Mesendoderm (in vitro differentiated cells): ENCODE results near the gene RIPOR3.
A peak's percentile ranks its signal among the peaks of the same experiment; 100 is the strongest.

Source experiments
- DNase-seq: peaks from one replicate; pipeline ENCODE4 v3.0.0; 2013
- H2AK5ac ChIP-seq: 2 replicates; pipeline ENCODE4 v1.6.1; 2013; ENCODE audit warnings: low read length, inconsistent platforms
- H2BK120ac ChIP-seq: 2 replicates; pipeline ENCODE4 v1.6.1; 2013; ENCODE audit warnings: low read depth, mild to moderate bottlenecking, low read length, moderate library complexity, mixed read lengths
- H2BK15ac ChIP-seq: replicated peaks from 2 replicates; pipeline ENCODE4 v1.6.1; 2013; ENCODE audit warnings: low read depth, mild to moderate bottlenecking, moderate library complexity
- H2BK5ac ChIP-seq: 2 replicates; pipeline ENCODE4 v1.6.1; 2013; ENCODE audit warnings: low read length, inconsistent platforms
- H3K18ac ChIP-seq: 2 replicates; pipeline ENCODE4 v1.6.1; 2013; ENCODE audit warnings: mild to moderate bottlenecking, low read length, mixed read lengths
- H3K23ac ChIP-seq: one replicate; pipeline ENCODE4 v1.6.1; 2013; ENCODE audit warnings: low read length
- H3K27ac ChIP-seq: 2 replicates; pipeline ENCODE4 v1.5.1; 2013; ENCODE audit warnings: low read depth, mild to moderate bottlenecking, inconsistent platforms, low read length, moderate library complexity
- H3K27me3 ChIP-seq: 2 replicates; pipeline ENCODE4 v1.6.1; 2013; ENCODE audit warnings: low read length, control low read depth, mild to moderate bottlenecking, inconsistent platforms; ENCODE audit not compliant: insufficient read depth, poor library complexity
- H3K36me3 ChIP-seq: 2 replicates; pipeline ENCODE4 v1.6.1; 2013; ENCODE audit warnings: low read length, inconsistent platforms; ENCODE audit not compliant: control insufficient read depth, insufficient read depth
- H3K4ac ChIP-seq: one replicate; pipeline ENCODE4 v1.6.1; 2013; ENCODE audit warnings: low read depth, mild to moderate bottlenecking, low read length, moderate library complexity
- H3K4me1 ChIP-seq: 2 replicates; pipeline ENCODE4 v1.6.1; 2013; ENCODE audit warnings: low read depth, low read length, inconsistent platforms; ENCODE audit not compliant: control insufficient read depth
- H3K4me2 ChIP-seq: 2 replicates; pipeline ENCODE4 v1.6.1; 2013; ENCODE audit warnings: low read length
- H3K4me3 ChIP-seq: 2 replicates; pipeline ENCODE4 v1.5.1; 2013; ENCODE audit warnings: mild to moderate bottlenecking, low read length
- H3K56ac ChIP-seq: one replicate; pipeline ENCODE4 v1.6.1; 2013; ENCODE audit warnings: low read length
- H3K79me1 ChIP-seq: 2 replicates; pipeline ENCODE4 v1.6.1; 2013; ENCODE audit warnings: low read length, inconsistent platforms
- H3K79me2 ChIP-seq: 2 replicates; pipeline ENCODE4 v1.6.1; 2013; ENCODE audit warnings: mild to moderate bottlenecking, low read length; ENCODE audit not compliant: control insufficient read depth, insufficient read depth
- H3K9ac ChIP-seq: 2 replicates; pipeline ENCODE4 v1.6.1; 2013; ENCODE audit warnings: low read length, inconsistent platforms
- H4K5ac ChIP-seq: one replicate; pipeline ENCODE4 v1.6.1; 2013; ENCODE audit warnings: low read length
- H4K8ac ChIP-seq: one replicate; pipeline ENCODE4 v1.6.1; 2013; ENCODE audit warnings: low read depth, mild to moderate bottlenecking, control low read depth, low read length, moderate library complexity
- WGBS: extraction: QIAGEN DNeasy Blood & Tissue Kit; methylation state at CpG from one replicate; pipeline ENCODE4 v1.1.7; 2013; ENCODE audit warnings: low lambda C conversion rate, missing lambda C conversion rate; ENCODE audit not compliant: insufficient coverage; ENCODE audit errors: extremely low coverage; 5-methylcytosine and 5-hydroxymethylcytosine counted together

Gene RIPOR3

DNA sequence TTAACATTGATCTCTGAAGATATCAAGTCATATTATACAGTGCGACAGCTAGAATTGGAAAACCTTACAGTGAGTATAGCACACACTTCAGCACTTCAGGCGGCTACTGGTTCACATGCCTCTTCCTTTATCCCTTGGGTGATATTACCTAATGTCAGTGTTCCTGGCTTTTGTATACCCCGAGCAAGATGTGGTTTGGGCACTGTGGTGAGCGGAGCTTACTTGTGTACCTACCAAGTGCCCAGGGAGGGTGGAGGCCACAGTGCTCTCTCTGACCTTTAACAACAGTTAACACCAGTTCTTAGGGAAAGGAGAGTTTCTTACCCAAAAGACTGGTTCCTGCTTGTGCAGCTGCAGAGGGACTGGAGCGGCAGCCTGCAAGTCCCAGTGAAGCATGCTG, 116.8 kb downstream of the RIPOR3 start:
- H4K5ac ChIP-seq, result no peak overlapping the region
- no peak overlapping the region for H2AK5ac ChIP-seq
- no peak overlapping the region for H2BK5ac ChIP-seq
- no peak overlapping the region for H2BK120ac ChIP-seq
- H3K4me2 ChIP-seq, result no peak overlapping the region
- WGBS, result no CpG with 5 or more reads among the region's 5 CpGs
- peaks cover 6% of the 10 kb centered on the region for H3K79me1 ChIP-seq
- no peak for DNase-seq
- H3K27ac ChIP-seq, result no peak overlapping the region
- H4K8ac ChIP-seq, result no peak overlapping the region
- no peak overlapping the region for H2BK15ac ChIP-seq
- no peak overlapping the region for H3K4me3 ChIP-seq
- H3K23ac ChIP-seq, result no peak overlapping the region
- peaks cover 11% of the 10 kb centered on the region for H3K36me3 ChIP-seq
- H3K56ac ChIP-seq, result no peak overlapping the region
- H3K18ac ChIP-seq, result no peak overlapping the region
- no peaks in the 10 kb centered on the region for H3K27me3 ChIP-seq
- H3K9ac ChIP-seq, result no peak overlapping the region
- H3K4ac ChIP-seq, result no peak overlapping the region
- no peaks in the 10 kb centered on the region for H3K79me2 ChIP-seq
- peaks cover 3% of the 10 kb centered on the region for H3K4me1 ChIP-seq

GRCh38 chr20:50574108-50574507, 117.2 kb downstream of the RIPOR3 start:
- Histone ChIP-seq H3K4me3 (no peak overlapping the region), H3K79me1 (peaks cover 6% of the 10 kb centered on the region), H3K4me1 (peaks cover 3% of the 10 kb centered on the region), H3K4ac (no peak overlapping the region), H3K23ac (no peak overlapping the region), H3K36me3 (peaks cover 9% of the 10 kb centered on the region), H3K56ac (no peak overlapping the region), H3K27ac (no peak overlapping the region), H2BK120ac (no peak overlapping the region), H3K79me2 (no peaks in the 10 kb centered on the region), H3K18ac (no peak overlapping the region), H2BK15ac (no peak overlapping the region), H3K4me2 (no peak overlapping the region), H2AK5ac (no peak overlapping the region), H2BK5ac (no peak overlapping the region), H3K27me3 (no peaks in the 10 kb centered on the region), H4K5ac (no peak overlapping the region), H4K8ac (no peak overlapping the region), H3K9ac (no peak overlapping the region)
- WGBS, result no CpG with 5 or more reads among the region's 9 CpGs
- no peak for DNase-seq

DNA sequence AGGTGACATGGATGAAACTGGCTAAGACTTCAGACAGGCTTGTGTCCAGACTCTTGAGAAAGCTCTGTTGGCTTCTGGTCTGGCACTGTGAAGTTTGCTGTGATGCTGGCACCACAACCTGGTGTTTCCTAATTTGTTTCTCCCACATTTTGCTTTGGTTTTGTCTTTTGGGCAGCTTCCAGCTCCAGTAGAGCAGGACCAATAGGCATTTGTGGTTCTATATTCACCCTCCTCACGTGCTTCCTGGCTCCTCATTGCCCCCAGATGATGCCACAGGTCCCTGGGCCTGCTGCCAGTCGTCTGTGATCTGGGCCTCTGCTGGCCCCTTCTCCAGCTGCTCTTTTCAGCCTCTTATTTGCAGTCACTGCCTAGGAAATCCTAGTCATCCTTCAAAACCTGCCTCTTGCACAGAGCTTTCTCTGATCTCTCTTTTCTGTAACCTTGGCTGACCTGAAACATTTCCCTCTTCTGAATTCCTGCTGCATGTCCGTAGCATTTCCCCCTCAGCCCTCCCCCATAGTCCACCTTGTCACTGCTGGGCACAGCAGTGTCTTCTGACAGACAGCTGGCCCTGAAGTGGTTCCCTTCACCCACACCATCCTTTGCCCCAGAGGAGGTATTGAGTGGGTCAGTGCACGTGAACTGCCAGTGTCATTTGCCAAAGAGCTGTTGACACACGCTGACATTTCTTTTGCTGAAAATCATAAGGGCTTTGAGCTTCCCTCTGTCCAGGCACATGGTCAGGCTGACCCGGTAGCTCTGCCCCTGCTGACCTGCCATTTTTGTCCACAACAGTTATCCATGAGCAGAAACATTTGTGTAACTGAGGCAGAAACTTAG, 118.2 kb downstream of the RIPOR3 start:
- no peak overlapping the region for H3K4ac ChIP-seq
- H2BK15ac ChIP-seq, result no peak overlapping the region
- peaks cover 9% of the 10 kb centered on the region for H3K36me3 ChIP-seq
- no peak overlapping the region for H2BK5ac ChIP-seq
- H3K18ac ChIP-seq, result no peak overlapping the region
- H3K4me1 ChIP-seq, result peaks cover 3% of the 10 kb centered on the region
- DNase-seq, result no peak
- no peaks in the 10 kb centered on the region for H3K79me2 ChIP-seq
- H4K8ac ChIP-seq, result no peak overlapping the region
- no peak overlapping the region for H3K4me2 ChIP-seq
- no peak overlapping the region for H3K27ac ChIP-seq
- no peak overlapping the region for H2AK5ac ChIP-seq
- peaks cover 6% of the 10 kb centered on the region for H3K79me1 ChIP-seq
- H4K5ac ChIP-seq, result no peak overlapping the region
- H2BK120ac ChIP-seq, result no peak overlapping the region
- H3K27me3 ChIP-seq, result no peaks in the 10 kb centered on the region
- no peak overlapping the region for H3K9ac ChIP-seq
- no peak overlapping the region for H3K56ac ChIP-seq
- H3K4me3 ChIP-seq, result no peak overlapping the region
- H3K23ac ChIP-seq, result no peak overlapping the region
- WGBS, result no CpG with 5 or more reads among the region's 6 CpGs

DNA sequence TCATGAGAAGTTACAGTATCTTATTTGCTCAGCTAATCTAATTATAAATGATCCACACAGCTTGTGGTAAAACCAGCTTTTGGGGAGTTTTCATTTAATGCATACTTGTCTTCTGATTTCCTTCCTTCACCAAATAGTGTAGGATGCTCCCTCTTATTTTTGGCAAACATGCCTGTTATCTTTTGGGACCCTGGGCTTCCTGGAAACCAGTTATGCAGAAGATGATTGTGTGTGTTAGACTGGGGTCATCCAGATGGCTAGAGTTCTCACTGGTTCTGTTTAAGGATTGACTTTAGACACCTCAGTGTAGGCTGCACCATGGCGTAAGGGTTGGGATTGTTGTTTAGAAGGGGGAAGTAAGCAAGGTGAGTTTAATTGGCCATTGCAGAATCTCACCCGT, 119.9 kb downstream of the RIPOR3 start:
- no CpG with 5 or more reads among the region's 2 CpGs for WGBS
- Histone ChIP-seq H3K27me3 (no peaks in the 10 kb centered on the region), H3K4me2 (no peak overlapping the region), H3K18ac (no peak overlapping the region), H2AK5ac (no peak overlapping the region), H3K23ac (no peak overlapping the region), H2BK120ac (no peak overlapping the region), H2BK5ac (no peak overlapping the region), H3K79me1 (peaks cover 8% of the 10 kb centered on the region), H3K4me3 (no peak overlapping the region), H4K5ac (no peak overlapping the region), H4K8ac (no peak overlapping the region), H2BK15ac (no peak overlapping the region), H3K56ac (no peak overlapping the region), H3K9ac (no peak overlapping the region), H3K4ac (no peak overlapping the region), H3K4me1 (peaks cover 3% of the 10 kb centered on the region), H3K27ac (no peak overlapping the region), H3K36me3 (peaks cover 2% of the 10 kb centered on the region), H3K79me2 (no peaks in the 10 kb centered on the region)
- no peak for DNase-seq

GRCh38 chr20:50569864-50570836, 121.2 kb downstream of the RIPOR3 start:
- Histone ChIP-seq H3K27me3 (no peaks in the 10 kb centered on the region), H3K79me2 (no peaks in the 10 kb centered on the region), H3K36me3 (peaks cover 2% of the 10 kb centered on the region), H3K18ac (no peak overlapping the region), H2BK15ac (no peak overlapping the region), H2BK5ac (no peak overlapping the region), H3K4me3 (no peak overlapping the region), H2AK5ac (no peak overlapping the region), H3K27ac (no peak overlapping the region), H2BK120ac (no peak overlapping the region), H4K5ac (no peak overlapping the region), H3K4me1 (peaks cover 3% of the 10 kb centered on the region), H3K79me1 (peaks cover 8% of the 10 kb centered on the region), H3K23ac (no peak overlapping the region), H3K4ac (no peak overlapping the region), H3K56ac (no peak overlapping the region), H3K4me2 (no peak overlapping the region), H3K9ac (no peak overlapping the region), H4K8ac (no peak overlapping the region)
- WGBS, result 100% methylated on average over 2 of the region's 14 CpGs
- peak; percentile 86 for DNase-seq
